ENCODE data around the gene CPNE9.

CPNE9 gene

GRCh38 chr3:9749645-9750555 lies 46.3 kb downstream of the CPNE9 start, which contains the start of gene OGG1:
OGG1 (plus strand) TSS chr3:9749952; CDS start chr3:9750287, 335 bp downstream.
- TF ChIP-seq CTCF (IDR thresholded peaks at IDR 0.05; ENCODE audit: low read depth, low read length, missing control alignments) = no peak
- peaks cover 34% of the 10 kb centered on the region for H3K36me3 ChIP-seq (replicated peaks)
- peak within 1 kb of the TSS; percentile 81 for H3K4me3 ChIP-seq (ENCODE audit: low read depth, low read length)
- in situ Hi-C loops (cut with HindIII; ENCODE audit: low pct_ligation_motif_present, low sequenced_read_pairs) = no loop called here
- peak within 1 kb of the TSS; percentile 34 for H3K27ac ChIP-seq
- H3K27me3 ChIP-seq (replicated peaks) = no peaks in the 10 kb centered on the region
- DNase-seq = peak; percentile 98

GRCh38 chr3:9750556-9751411 lies 47.2 kb downstream of the CPNE9 start:
- Histone ChIP-seq H3K27me3 (replicated peaks) (no peaks in the 10 kb centered on the region), H3K27ac (no peak overlapping the region), H3K4me3 (ENCODE audit: low read depth, low read length) (peak overlapping the region; percentile 81), H3K36me3 (replicated peaks) (peaks cover 28% of the 10 kb centered on the region)
- in situ Hi-C loops (cut with HindIII; ENCODE audit: low pct_ligation_motif_present, low sequenced_read_pairs) = no loop called here
- TF ChIP-seq CTCF (IDR thresholded peaks at IDR 0.05; ENCODE audit: low read depth, low read length, missing control alignments) = no peak
- peak; percentile 28 for DNase-seq

GRCh38 chr3:9754678-9755077 lies 51.0 kb downstream of the CPNE9 start:
- no peak overlapping the region for H3K27ac ChIP-seq
- in situ Hi-C loops (cut with HindIII; ENCODE audit: low pct_ligation_motif_present, low sequenced_read_pairs) = no loop called here
- TF ChIP-seq CTCF (IDR thresholded peaks at IDR 0.05; ENCODE audit: low read depth, low read length, missing control alignments) = no peak
- no peak overlapping the region for H3K4me3 ChIP-seq (ENCODE audit: low read depth, low read length)
- DNase-seq = no peak
- no peaks in the 10 kb centered on the region for H3K27me3 ChIP-seq (replicated peaks)
- peaks cover 25% of the 10 kb centered on the region for H3K36me3 ChIP-seq (replicated peaks)

- Histone ChIP-seq H3K4me3 (ENCODE audit: low read depth, low read length) (no peak overlapping the region), H3K27me3 (replicated peaks) (no peaks in the 10 kb centered on the region), H3K27ac (no peak overlapping the region), H3K36me3 (replicated peaks) (peaks cover 28% of the 10 kb centered on the region)
- no peak for DNase-seq
- in situ Hi-C loops (cut with HindIII; ENCODE audit: low pct_ligation_motif_present, low sequenced_read_pairs) = no loop called here
- TF ChIP-seq CTCF (IDR thresholded peaks at IDR 0.05; ENCODE audit: low read depth, low read length, missing control alignments) = no peak
Observed at GRCh38 chr3:9757427-9757826, 53.8 kb downstream of the CPNE9 start.

GRCh38 chr3:9760779-9761505 lies 57.3 kb downstream of the CPNE9 start:
- Histone ChIP-seq H3K27me3 (replicated peaks) (no peaks in the 10 kb centered on the region), H3K36me3 (replicated peaks) (peaks cover 23% of the 10 kb centered on the region), H3K4me3 (ENCODE audit: low read depth, low read length) (no peak overlapping the region), H3K27ac (no peak overlapping the region)
- in situ Hi-C loops (cut with HindIII; ENCODE audit: low pct_ligation_motif_present, low sequenced_read_pairs) = no loop called here
- DNase-seq = no peak
- TF ChIP-seq CTCF (IDR thresholded peaks at IDR 0.05; ENCODE audit: low read depth, low read length, missing control alignments) = no peak

Measured in brain microvascular endothelial cell (primary cell).